ENCODE results near the gene EPN1.

Gene EPN1

DNA sequence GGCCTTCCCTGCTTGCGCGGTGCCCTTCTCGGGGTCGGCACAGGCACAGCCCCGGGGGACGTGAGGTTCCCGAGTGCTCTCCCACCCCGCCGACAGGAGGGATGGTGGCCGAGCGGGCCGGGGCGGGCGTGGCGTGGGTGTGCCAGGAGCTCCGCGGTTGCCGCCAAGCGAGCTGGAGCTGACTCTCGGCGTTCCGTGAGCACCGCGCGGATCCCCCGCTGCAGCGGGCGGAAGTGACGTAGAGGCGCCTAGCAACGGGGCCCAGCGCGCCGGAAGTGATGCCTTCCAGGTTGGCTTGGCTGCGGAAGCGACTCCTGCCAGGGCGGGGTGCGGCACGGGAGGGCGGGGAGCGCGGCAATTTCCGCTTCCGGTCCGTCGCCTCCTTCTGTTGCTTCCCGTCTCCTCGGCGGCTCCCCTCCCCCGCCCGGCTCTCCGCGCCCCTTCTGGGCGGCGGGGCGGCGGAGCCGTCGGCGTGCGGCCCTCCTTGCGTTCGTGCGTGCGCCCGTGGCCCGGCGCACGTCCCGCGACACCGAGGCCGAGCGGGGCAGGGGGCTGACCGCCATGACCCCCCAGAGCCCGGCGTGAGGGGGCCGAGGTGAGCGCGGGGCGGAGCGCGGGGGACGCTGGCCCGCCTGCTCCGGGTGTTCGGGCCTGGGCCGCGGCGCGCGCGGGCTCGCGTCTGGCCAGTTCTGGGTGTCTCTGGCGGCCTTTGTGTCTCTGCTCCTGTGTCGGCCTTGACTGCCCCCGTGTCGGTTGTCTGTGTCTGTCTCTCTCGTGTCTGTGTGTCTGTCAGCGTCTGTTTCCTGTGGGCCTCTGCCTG is at the start of gene EPN1:
TSS of gene EPN1 (plus strand) at position 386 of the 820 bp plus-strand sequence. CDS start 3,402 bp downstream, outside the sequence.
- DNase-seq (ENCODE audit: low read depth) = peak; percentile 95

GRCh38 chr19:55626350-55626749 is 48.7 kb upstream of the EPN1 start:
- DNase-seq (ENCODE audit: low read depth) = no peak

DNA sequence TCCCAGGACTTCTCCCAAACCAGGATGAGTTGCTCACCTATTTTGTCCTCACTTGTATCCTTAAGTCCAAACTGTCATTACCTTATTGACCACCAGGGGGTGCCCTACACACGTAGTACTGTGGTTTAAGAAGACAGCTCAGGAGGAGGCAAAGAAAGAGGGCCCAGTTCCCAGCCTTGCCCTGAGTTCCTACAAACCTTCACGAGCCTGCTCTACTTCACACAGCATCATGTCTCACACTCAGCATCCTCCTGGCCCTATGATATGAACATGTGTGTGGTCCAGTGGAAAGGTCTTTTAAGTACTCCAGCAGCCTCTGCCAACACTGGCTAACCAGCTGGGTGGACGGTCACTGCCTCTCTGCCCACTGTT is 42.6 kb upstream of the EPN1 start:
- peak; percentile 83 for DNase-seq (ENCODE audit: low read depth)

DNA sequence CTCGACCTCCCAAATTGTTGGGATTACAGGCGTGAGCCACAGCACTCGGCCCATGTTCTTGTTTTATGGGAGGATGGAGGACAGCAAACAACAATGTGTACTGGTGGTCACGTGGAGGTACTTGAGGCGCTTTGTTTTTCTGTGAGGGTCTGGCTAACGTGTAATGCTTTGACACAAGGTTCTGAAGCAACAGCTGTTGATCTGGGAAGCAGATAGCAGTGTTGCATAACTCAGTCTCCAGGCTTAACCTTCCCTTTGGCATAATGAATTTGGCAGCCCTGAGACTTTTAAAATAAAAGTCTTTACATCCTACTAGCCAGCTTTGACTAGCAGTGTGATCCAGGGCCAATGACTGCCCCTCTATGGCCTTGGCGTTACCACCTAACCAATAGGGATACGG is 41.2 kb upstream of the EPN1 start:
- DNase-seq (ENCODE audit: low read depth) = no peak

DNA sequence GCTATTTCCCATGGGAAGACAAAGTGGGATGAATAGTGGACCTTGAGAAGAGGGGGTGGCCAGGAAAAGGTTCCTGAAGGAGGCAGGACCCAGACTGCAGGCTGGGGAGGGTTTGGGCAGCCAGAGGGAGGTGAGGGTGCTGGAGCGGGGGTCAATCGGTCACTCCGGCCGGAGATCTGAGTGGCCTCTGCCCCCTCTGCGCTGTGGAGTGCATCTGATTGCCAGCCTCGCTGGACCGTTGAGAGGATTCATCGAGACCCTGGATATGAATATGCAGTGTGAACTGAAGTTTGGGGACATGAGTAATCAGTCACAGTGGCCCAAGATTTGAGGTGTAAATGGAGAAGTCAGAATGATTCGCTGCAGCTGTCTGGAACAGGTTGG is 39.7 kb upstream of the EPN1 start:
- DNase-seq (ENCODE audit: low read depth) = no peak

DNA sequence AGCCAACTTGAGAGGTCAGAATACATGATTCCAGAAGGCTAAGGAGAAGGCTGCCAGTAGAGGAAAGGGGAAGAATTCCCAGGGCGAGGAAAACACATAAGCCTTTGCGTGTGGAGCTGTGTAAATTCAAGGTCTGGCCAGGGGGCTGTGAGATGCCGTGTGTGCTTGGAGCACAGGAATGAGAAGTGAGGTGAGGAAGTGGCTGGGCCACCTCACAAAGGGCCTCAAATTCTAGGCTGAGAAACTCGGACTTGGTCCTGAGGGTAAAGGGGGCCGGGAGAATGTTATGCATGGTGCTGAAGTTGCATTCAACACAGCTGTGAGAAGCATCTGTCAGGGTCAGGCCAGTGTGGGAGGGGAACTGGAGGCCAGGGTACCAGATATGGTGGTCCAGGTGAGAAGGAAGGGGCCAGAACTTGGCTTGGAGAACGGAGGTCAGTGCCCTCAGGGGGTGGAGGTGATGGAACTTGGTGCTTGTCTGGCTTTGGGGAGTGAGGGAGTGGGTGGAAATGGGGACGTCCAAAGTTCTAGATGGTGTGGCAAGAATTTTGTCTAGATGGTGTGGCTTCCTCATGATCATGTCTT is 39.1 kb upstream of the EPN1 start:
- DNase-seq (ENCODE audit: low read depth) = no peak

DNA sequence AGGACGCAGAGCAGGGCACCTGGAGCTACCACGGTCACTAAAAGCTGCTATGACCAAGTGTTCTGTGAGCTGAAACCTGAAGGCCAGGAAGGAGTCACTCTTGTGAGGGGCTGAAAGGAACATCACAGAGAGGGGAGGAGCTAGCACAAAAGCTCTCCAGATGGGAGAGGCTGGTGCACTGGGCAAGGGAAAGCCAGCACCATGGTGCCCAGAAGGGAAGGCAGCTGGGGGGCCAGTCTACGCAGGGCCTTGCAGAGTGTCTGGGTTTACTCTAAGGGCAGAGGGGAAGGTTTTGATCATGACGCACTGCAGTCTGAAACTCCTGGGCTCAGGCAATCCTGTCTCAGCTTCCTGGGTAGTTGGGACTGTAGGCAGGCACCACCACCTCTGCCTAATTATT is 38.3 kb upstream of the EPN1 start:
- DNase-seq (ENCODE audit: low read depth) = no peak

DNA sequence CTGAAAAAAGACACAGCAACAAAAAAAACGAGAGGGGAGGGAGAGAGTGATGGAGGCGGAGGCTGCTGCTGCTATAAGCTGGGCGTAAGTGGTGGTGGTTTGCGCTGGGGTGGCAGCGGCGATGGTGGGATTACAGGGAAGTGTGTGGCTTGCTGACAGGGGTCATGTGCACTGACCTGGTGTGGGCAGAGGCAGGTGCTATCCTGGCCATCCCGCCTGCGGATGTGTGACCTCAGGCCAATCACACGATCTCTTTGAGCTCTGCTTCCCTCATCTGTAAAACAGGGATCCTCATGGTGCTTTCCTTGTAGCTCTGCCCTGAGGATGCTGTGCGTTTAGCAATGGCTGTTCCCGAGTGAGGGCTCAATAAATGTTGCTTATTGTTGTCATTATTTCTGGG is 37.5 kb upstream of the EPN1 start:
- DNase-seq (ENCODE audit: low read depth) = no peak

DNA sequence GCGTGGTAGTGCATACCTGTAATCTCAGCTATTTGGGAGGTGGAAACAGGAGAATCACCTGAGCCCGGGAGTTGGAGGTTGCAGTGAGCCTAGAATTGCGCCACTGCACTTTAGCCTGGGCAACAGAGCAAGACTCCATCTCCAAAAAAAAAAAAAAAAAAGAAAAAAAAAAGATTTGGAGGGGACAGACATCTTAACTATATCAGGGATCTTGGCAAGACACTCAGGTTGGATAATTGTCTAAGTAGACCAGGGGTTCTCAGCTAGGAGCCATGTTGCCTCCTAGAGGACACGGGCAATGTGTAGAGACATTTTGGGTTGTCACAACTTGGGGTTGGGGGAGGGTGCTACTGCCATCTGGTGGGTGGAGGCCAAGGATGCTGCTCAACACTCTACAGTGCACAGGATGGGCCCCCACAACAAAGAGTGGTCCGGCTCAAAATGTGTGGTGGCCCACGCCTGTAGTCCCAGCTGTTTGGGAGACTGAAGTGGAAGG is 36.1 kb upstream of the EPN1 start:
- no peak for DNase-seq (ENCODE audit: low read depth)

- DNase-seq (ENCODE audit: low read depth) = peak; percentile 60
These were observed 34.9 kb upstream of the EPN1 start for GRCh38 chr19:55640043-55640576.

DNA sequence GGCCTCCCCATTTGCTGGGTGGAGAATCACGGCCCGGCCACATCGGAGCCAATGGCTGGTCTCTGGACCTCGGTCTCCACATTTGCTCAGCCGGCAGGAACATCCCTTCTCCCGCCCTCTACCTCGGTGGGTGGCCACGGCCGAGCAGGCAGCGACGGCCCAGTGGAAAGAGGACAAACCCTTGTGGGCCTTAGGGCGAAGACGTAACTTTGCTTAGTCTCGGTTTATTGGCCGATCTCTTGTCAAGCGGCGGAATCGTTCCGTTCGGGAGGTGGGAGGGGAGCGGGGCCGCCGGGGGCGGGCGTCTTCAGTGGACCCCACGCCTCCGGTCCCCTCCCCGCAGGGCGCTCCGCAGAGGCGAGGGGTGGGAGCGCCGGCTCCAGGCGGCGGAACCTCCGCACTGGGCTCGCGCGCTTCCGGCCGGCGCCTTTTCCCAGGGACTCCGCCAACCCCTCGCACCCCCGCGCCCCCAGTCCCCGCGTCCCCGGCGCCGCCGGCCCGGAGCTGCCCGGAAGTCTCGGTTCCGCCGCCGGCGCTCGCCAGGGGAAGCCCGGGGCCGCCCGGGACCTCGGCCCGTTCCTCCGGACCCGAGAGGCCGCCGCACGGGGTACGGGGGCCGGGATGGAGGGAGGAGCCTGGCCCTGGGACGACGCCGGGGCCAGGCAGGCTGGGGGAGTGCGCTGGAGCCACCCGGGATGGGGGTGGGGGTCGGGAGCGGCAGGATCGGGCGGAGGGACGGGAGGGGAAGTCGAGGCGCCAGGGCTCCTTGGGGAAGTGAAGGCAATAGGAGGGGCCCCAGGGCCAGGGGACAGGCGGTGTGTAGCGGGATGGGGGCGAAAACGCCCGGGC is 34.2 kb upstream of the EPN1 start, which contains the start of gene ZNF580:
TSS of gene ZNF580 (plus strand) at position 426 of the 849 bp plus-strand sequence. CDS start 1,507 bp downstream, outside the sequence.
- DNase-seq (ENCODE audit: low read depth) = no peak

- no peak for DNase-seq (ENCODE audit: low read depth)
These were observed 33.4 kb upstream of the EPN1 start for GRCh38 chr19:55641426-55642152.

GRCh38 chr19:55642153-55643002 is 32.6 kb upstream of the EPN1 start:
- DNase-seq (ENCODE audit: low read depth) = no peak

GRCh38 chr19:55643003-55643886 is 31.8 kb upstream of the EPN1 start, which contains the start of gene ZNF581:
Gene ZNF581, plus strand, starts transcription at chr19:55643649. Its CDS starts 923 bp downstream, at chr19:55644572.
- DNase-seq (ENCODE audit: low read depth) = peak; percentile 70

DNA sequence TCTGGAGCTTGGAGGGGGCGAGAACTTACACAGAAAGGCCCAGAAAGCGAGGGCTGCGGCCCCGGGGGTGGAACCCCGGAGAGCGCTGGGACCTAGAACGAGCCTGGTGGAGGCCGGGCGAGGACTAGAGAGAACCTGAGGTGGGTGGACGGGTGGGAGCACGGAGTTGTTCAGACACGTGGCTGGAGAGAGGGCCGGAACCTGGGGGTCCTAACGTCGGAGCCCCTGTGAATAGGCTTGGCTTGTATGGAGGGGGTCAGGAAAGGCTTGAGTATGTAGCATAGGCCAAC is 31.2 kb upstream of the EPN1 start:
- no peak for DNase-seq (ENCODE audit: low read depth)

DNA sequence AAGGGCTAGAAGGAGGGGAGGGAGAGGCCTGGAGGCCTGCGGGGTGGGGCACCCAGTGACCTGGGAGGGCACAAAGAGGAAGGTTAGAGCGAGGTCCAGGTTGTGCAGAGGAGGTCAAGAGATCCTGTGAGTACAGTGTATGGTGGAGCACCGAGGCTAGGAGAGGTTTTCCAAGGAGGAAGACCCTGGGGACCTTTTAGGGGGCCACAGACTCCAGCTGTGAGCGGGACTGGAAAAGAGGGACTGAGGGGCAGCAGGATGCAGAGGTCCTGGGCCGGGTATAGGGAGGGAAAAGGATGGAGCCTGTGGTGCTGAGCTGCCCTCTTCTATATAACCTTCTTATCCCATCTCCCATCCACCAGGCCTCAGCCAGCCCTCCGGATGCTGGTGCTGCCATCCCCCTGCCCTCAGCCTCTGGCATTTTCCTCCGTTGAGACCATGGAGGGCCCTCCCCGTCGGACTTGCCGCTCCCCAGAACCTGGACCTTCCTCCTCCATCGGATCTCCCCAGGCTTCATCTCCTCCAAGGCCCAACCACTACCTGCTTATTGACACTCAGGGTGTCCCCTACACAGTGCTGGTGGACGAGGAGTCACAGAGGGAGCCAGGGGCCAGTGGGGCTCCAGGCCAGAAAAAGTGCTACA is 30.7 kb upstream of the EPN1 start:
- no peak for DNase-seq (ENCODE audit: low read depth)

DNA sequence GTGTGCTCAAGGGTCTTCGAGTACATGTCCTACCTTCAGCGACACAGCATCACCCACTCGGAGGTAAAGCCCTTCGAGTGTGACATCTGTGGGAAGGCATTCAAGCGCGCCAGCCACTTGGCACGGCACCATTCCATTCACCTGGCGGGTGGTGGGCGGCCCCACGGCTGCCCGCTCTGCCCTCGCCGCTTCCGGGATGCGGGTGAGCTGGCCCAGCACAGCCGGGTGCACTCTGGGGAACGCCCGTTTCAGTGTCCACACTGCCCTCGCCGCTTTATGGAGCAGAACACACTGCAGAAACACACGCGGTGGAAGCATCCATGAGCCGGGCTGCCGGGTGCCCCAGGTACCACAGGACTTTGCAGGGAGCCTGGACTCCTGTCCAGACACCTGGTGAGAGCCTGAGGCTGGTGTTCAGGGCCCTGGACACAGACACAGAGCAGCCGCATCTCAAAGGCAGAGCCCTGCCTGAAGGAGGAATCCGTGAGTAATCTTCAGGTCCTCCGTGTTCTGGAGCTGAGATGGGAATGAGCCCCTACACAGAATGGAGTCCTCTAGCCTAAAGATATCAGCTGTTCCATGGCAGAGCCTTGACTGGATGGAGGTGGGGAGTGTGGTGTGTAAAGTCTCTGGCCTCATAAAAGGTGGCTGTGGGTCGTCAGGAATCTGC is 30.0 kb upstream of the EPN1 start:
- no peak for DNase-seq (ENCODE audit: low read depth)

DNA sequence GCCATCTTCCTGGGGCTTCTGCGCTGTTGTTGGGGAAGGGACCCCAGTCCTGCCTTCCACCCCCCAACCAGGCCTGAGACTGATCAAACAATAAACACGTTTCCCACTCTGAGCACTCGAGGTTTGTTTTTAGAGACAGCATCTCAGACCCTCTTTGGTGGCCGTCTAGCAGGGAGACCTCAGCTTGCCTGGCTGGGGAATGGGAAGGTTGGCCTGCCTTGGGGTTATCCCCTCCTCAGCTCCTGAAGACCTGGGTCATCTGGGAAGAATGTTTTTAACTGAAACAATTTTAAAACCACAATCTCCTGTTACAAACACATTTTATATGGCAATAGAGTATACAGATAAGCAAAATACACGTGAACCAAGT is 29.5 kb upstream of the EPN1 start:
- DNase-seq (ENCODE audit: low read depth) = no peak

Data from activated T-cell treated with anti-CD3 and anti-CD28 coated beads for 1 hour (primary cell).